GM12864 (cell line): Measurements from ENCODE around the gene BCAS3.

ENCODE experiments used
- DNase-seq: peaks from one replicate; pipeline ENCODE4 v3.0.0-alpha.2; 2011; ENCODE audit warnings: low read depth
- H3K4me3 ChIP-seq: 2 replicates; pipeline ENCODE4 v1.5.1; 2011; ENCODE audit warnings: mild to moderate bottlenecking, low read depth, low read length, control low read depth
- TF ChIP-seq, protein P1 (sequence below): IDR thresholded peaks from 2 replicates; pipeline ENCODE4 v1.5.1; 2011; ENCODE audit warnings: low read depth, mild to moderate bottlenecking, moderate library complexity, low read length, control low read depth, inconsistent platforms; ENCODE audit errors: missing control alignments

The BCAS3 gene

DNA sequence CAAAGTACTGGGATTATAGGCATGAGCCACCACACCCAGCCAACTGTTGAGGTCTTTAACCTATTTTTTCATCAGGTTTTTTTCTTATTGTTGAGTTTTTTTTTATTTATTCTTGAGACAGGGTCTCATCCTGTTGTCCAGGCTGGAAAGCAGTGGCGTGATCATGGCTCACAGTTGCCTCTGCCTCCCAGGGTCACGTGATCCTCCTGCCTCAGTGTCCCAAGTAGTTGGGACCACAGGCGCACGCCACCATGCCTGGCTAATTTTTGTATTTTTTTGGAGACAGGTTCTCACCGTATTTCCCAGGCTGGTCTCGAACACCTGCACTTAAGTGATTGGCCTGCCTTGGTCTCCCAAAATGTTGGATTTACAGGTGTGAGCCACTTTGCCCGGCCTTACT, 95.9 kb downstream of the BCAS3 start:
- DNase-seq, result no peak
- TF ChIP-seq, protein P1, sequence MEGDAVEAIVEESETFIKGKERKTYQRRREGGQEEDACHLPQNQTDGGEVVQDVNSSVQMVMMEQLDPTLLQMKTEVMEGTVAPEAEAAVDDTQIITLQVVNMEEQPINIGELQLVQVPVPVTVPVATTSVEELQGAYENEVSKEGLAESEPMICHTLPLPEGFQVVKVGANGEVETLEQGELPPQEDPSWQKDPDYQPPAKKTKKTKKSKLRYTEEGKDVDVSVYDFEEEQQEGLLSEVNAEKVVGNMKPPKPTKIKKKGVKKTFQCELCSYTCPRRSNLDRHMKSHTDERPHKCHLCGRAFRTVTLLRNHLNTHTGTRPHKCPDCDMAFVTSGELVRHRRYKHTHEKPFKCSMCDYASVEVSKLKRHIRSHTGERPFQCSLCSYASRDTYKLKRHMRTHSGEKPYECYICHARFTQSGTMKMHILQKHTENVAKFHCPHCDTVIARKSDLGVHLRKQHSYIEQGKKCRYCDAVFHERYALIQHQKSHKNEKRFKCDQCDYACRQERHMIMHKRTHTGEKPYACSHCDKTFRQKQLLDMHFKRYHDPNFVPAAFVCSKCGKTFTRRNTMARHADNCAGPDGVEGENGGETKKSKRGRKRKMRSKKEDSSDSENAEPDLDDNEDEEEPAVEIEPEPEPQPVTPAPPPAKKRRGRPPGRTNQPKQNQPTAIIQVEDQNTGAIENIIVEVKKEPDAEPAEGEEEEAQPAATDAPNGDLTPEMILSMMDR, result no peak
- no peak overlapping the region for H3K4me3 ChIP-seq

DNA sequence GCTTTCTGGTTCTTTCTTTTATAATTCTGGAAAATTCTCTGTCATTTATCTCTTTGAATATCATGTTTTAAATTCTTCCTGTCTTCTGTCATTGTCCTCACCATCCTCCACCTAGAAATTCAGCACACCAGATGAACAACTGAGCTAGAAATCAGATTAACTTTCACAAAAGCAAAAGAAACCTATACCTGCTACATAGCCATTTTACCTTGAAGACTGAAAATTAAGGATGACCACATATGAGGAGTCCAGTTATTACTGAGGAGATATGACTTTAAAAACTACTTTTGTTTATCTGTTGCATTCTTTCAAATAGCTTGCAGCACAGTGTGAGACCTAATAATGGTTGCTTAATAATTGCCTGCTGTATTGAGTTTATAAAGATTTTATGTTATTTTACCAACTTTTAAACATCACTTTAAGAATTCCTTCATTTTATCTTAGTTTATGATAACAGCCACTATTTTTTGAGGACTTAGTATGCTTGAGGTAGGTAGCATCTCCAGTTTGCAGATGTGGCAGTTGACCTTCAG, 104.3 kb downstream of the BCAS3 start:
- H3K4me3 ChIP-seq, result no peak overlapping the region
- no peak for DNase-seq
- TF ChIP-seq, protein P1, result no peak

DNA sequence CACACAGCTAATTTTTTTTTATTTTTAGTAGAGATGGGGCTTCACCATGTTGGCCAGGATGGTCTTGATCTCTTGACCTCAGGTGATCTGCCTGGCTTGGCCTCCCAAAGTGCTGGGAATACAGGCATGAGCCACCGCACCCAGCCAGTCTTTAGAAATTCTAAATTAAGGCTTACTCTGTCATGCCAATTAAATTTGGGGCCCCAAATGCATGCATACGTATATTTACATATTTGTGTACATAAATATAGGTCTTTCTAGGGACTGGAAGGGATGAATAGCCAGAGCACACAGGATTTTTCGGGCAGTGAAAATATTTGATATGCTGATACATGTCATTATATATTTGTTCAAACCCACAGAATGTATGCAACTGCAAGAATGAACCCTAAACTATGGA, 105.1 kb downstream of the BCAS3 start:
- H3K4me3 ChIP-seq, result no peak overlapping the region
- DNase-seq, result no peak
- TF ChIP-seq, protein P1, result no peak

DNA sequence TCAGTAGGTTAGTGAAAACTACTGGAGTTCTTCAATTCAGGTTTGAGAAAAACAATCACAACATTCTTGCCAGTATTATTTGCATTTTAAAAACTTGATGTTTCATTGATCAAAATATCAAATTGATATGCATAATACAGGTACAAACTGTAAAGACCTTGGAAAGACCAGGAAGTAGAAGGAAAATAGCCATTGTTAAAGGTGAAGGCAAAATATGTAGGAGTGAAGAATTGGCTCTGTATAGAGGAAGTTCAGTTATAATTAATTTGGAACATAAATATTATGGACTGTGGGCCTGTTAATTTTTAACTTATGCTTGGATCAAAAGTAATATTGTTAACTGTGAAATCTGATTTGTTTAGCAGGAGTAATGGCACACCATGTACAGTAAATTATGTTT, 112.6 kb downstream of the BCAS3 start:
- no peak for DNase-seq
- no peak overlapping the region for H3K4me3 ChIP-seq
- TF ChIP-seq, protein P1, result no peak

DNA sequence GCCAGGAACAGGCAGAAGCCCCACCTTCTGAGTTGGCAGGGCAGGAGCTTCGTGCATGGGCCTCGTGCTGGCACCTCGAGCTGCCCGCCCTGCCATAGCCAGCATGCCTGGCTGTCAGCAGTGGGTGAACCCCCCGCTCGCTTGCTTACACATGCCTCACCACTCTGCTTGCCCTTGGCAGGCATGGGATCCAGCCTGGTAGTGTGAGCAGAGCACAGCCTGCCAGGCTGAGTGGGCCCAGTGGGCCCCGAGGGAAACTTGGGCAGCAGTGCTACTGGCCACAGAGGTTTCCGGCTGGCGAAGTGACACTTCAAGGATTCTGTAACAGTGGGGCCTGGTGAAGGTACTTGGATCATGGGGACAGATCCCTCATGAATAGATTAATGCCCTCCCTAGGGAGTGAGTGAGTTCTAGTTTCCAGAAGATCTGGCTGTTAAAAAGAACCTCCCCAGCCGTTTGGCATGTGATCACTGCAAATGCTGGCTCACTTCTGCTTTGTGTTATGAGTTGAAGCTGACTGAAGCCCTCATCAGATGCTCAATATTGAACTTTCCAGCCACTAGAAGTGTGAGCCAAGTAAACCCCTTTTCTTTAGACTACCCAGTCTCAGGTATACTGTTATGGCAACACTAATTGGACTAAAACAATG, 114.7 kb downstream of the BCAS3 start:
- TF ChIP-seq, protein P1, result no peak
- H3K4me3 ChIP-seq, result no peak overlapping the region
- no peak for DNase-seq

DNA sequence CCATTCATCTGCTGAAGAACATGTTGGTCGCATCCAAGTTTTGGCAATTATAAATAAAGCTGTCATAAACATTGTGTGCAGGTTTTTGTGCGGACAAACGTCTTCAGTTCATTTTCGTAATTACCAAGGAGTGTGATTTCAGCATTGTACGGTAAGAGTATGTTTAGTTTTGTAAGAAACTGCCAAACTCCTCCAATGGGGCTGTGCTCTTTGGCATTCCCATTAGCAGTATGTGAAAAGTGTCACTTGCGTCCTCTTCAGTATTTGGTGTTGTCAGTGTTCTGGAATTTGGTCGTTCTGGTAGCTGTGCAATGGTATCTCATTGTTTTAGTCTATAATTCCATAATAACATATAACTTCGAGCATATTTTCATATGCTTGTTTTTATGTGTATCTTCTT, 120.9 kb downstream of the BCAS3 start:
- no peak overlapping the region for H3K4me3 ChIP-seq
- TF ChIP-seq, protein P1, result no peak
- DNase-seq, result no peak

DNA sequence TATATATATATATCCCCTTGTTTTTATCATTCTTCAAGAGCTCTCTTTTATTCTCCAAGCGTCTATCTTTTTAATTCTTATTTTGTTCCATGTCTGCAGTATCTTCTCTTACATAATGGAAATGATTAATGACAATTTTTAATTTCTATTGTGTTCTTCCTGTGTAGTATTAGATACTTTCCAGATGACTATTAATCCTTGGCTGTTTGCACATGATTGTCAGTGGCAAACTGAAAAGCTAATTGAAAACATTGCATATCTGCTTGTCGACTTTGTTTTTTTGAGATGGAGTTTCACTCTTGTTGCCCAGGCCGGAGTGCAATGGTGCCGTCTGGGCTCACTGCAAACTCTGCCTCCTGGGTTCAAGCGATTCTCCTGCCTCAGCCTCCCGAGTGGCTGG, 124.7 kb downstream of the BCAS3 start:
- TF ChIP-seq, protein P1, result no peak
- no peak overlapping the region for H3K4me3 ChIP-seq
- DNase-seq, result no peak
